Keratinocyte (primary cell): Measurements from ENCODE around the gene SAG. TPM values are rescaled to one million over a fixed set of nuclear protein-coding genes. Genes with fewer than 3 reads are reported as not detected.

Experiments
- DNase-seq: peaks from one replicate; pipeline ENCODE4 v3.0.0-alpha.2; 2011; ENCODE audit warnings: low read depth, missing footprints, low spot score
- FAIRE-seq: peaks from 2 replicates; lab custom pipeline; 2011; peaks lifted over from hg19 to GRCh38; lab: Jason Lieb, UNC
- H2AFZ ChIP-seq: 2 replicates; pipeline ENCODE4 v1.6.0; 2012; ENCODE audit warnings: low read length, control low read depth, inconsistent platforms; ENCODE audit not compliant: control insufficient read depth
- H3K27ac ChIP-seq: 2 replicates; pipeline ENCODE4 v1.5.1; 2011; ENCODE audit warnings: low read length; ENCODE audit not compliant: control insufficient read depth, insufficient read depth
- H3K27me3 ChIP-seq: 3 replicates; pipeline ENCODE4 v1.6.0; 2011; ENCODE audit warnings: low read length; ENCODE audit not compliant: control insufficient read depth, insufficient read depth; ENCODE audit errors: extremely low read depth
- H3K36me3 ChIP-seq, 2 experiments: 2 replicates in 1 of 2; 3 replicates in 1 of 2; pipeline ENCODE4 v1.5.1; 2011; ENCODE audit warnings: low read length in 2 of 2, mild to moderate bottlenecking in 1 of 2; ENCODE audit not compliant: control insufficient read depth in 2 of 2, insufficient read depth in 2 of 2; ENCODE audit errors: extremely low read depth in 1 of 2
- H3K4me1 ChIP-seq: 3 replicates; pipeline ENCODE4 v1.5.1; 2011; ENCODE audit warnings: low read length; ENCODE audit not compliant: control insufficient read depth, insufficient read depth; ENCODE audit errors: extremely low read depth
- H3K4me2 ChIP-seq: 3 replicates; pipeline ENCODE4 v1.6.0; 2011; ENCODE audit warnings: low read depth, low read length; ENCODE audit not compliant: control insufficient read depth, insufficient read depth; ENCODE audit errors: extremely low read depth
- H3K4me3 ChIP-seq, 3 experiments: fragments of 200-600 bp in 1 of 3; sonication (generic) in 1 of 3; 2 replicates in 2 of 3; 3 replicates in 1 of 3; pipeline ENCODE4 v1.5.1; 2011 to 2016; ENCODE audit warnings: low read length in 3 of 3, mild to moderate bottlenecking in 3 of 3, control low read depth in 2 of 3, inconsistent platforms in 1 of 3, low read depth in 1 of 3, mixed read lengths in 1 of 3, mixed run types in 1 of 3, moderate library complexity in 1 of 3; ENCODE audit not compliant: control insufficient read depth in 2 of 3, insufficient read depth in 2 of 3; ENCODE audit errors: extremely low read depth in 1 of 3
- H3K79me2 ChIP-seq: 2 replicates; pipeline ENCODE4 v1.6.0; 2012; ENCODE audit warnings: low read length; ENCODE audit not compliant: control insufficient read depth, insufficient read depth
- H3K9ac ChIP-seq: 3 replicates; pipeline ENCODE4 v1.6.0; 2011; ENCODE audit warnings: low read length; ENCODE audit not compliant: control insufficient read depth, insufficient read depth; ENCODE audit errors: extremely low read depth
- H3K9me1 ChIP-seq: 3 replicates; pipeline ENCODE4 v1.6.0; 2011; ENCODE audit warnings: low read length; ENCODE audit not compliant: control insufficient read depth, insufficient read depth; ENCODE audit errors: extremely low read depth
- H3K9me3 ChIP-seq: 2 replicates; pipeline ENCODE4 v1.5.1; 2012; ENCODE audit warnings: low read depth, low read length; ENCODE audit not compliant: control insufficient read depth
- H4K20me1 ChIP-seq: 3 replicates; pipeline ENCODE4 v1.6.0; 2011; ENCODE audit warnings: low read length; ENCODE audit not compliant: control insufficient read depth, insufficient read depth; ENCODE audit errors: extremely low read depth
- CTCF ChIP-seq, 3 experiments: IDR thresholded peaks in 1 of 3; conservative IDR thresholded peaks in 1 of 3; optimal IDR thresholded peaks in 1 of 3; 2 replicates in 2 of 3; 3 replicates in 1 of 3; pipeline versions ENCODE3 to v1.5.1; 2011; ENCODE audit warnings: low read length in 3 of 3, mild to moderate bottlenecking in 3 of 3, moderate library complexity in 2 of 3, control low read depth in 1 of 3, inconsistent platforms in 1 of 3; ENCODE audit not compliant: insufficient read depth in 2 of 3; ENCODE audit errors: extremely low read depth in 1 of 3
- EZH2 ChIP-seq: IDR thresholded peaks from one replicate; pipeline ENCODE4 v1.6.1; 2012; ENCODE audit warnings: inconsistent platforms, mild to moderate bottlenecking, low read length, moderate library complexity
- dilution Hi-C: fragments of 300-500 bp; cut with MboI; formaldehyde crosslinking; loops from one replicate; pipeline ENCODE4 v1.7.0; 2020; ENCODE audit warnings: low sequenced_read_pairs; ENCODE audit not compliant: extremely low pct_ligation_motif_present
- polyA plus RNA-seq, 5 experiments: library from polyadenylated mRNA; depleted of rRNA in 3 of 5; stranded (reverse) in 3 of 5; stranded (forward) in 1 of 5; unstranded in 1 of 5; fragments of >200 nt; gene quantifications; 1 replicate in 1 of 5; 2 replicates in 3 of 5; 3 replicates in 1 of 5; pipeline versions ENCODE4 v1.2.1 to v1.2.3, GENCODE V29; 2011 to 2012; ENCODE audit warnings: missing spikeins in 2 of 5, low read depth in 1 of 5, low replicate concordance in 1 of 5

The SAG gene
- polyA plus RNA-seq, 1 donor (not counting 4 experiments of a cell fraction or from before 2014, with no cell fraction given): not detected

- H3K9me1 ChIP-seq: no peaks in the 10 kb centered on the region
- H3K27me3 ChIP-seq: peaks cover 9% of the 10 kb centered on the region
- no peak overlapping the region for H2AFZ ChIP-seq
- DNase-seq (no peak), FAIRE-seq (no peak)
- no peak overlapping the region for H3K4me2 ChIP-seq
- peaks cover 15% of the 10 kb centered on the region for H3K4me1 ChIP-seq
- no peaks in the 10 kb centered on the region for H3K79me2 ChIP-seq
- H3K4me3 ChIP-seq: no peak overlapping the region
- H3K9ac ChIP-seq: no peak overlapping the region
- dilution Hi-C loops: no loop called here
- H3K9me3 ChIP-seq: no peaks in the 10 kb centered on the region
- no peaks in the 10 kb centered on the region for H4K20me1 ChIP-seq
- H3K27ac ChIP-seq: no peak overlapping the region
- no peaks in the 10 kb centered on the region for H3K36me3 ChIP-seq
- TF ChIP-seq EZH2: no peak
- no peak for TF ChIP-seq CTCF (optimal IDR thresholded peaks at IDR 0.05 in 1 of 3, IDR thresholded peaks at IDR 0.05 in 1 of 3, conservative IDR thresholded peaks at IDR 0.05 in 1 of 3; ENCODE audit: extremely low read depth in 1 of 3, insufficient read depth in 2 of 3, low read length in 3 of 3)
Observed at GRCh38 chr2:233346930-233347329, 39.3 kb downstream of the SAG start.

- H4K20me1 ChIP-seq: no peaks in the 10 kb centered on the region
- dilution Hi-C loops: no loop called here
- H3K27me3 ChIP-seq: peaks cover 9% of the 10 kb centered on the region
- no peak overlapping the region for H3K4me2 ChIP-seq
- no peak overlapping the region for H3K9ac ChIP-seq
- H3K27ac ChIP-seq: no peak overlapping the region
- peaks cover 25% of the 10 kb centered on the region for H3K4me1 ChIP-seq
- H3K9me3 ChIP-seq: no peaks in the 10 kb centered on the region
- FAIRE-seq (no peak), DNase-seq (no peak)
- TF ChIP-seq CTCF (optimal IDR thresholded peaks at IDR 0.05 in 1 of 3, IDR thresholded peaks at IDR 0.05 in 1 of 3, conservative IDR thresholded peaks at IDR 0.05 in 1 of 3; ENCODE audit: extremely low read depth in 1 of 3, insufficient read depth in 2 of 3, low read length in 3 of 3) (no peak), EZH2 (no peak)
- H2AFZ ChIP-seq: no peak overlapping the region
- H3K36me3 ChIP-seq: no peaks in the 10 kb centered on the region
- no peak overlapping the region for H3K4me3 ChIP-seq
- no peaks in the 10 kb centered on the region for H3K9me1 ChIP-seq
- H3K79me2 ChIP-seq: no peaks in the 10 kb centered on the region
Observed at GRCh38 chr2:233349005-233349998, 41.7 kb downstream of the SAG start.
